ENCODE data around the gene SLC23A2. TPM values are rescaled to one million over a fixed set of nuclear protein-coding genes. Genes with fewer than 3 reads are reported as not detected.

The SLC23A2 gene
- total RNA-seq, 4 donors from 2014 or later: 17.1 to 22.9 (median 20.1) TPM

DNA sequence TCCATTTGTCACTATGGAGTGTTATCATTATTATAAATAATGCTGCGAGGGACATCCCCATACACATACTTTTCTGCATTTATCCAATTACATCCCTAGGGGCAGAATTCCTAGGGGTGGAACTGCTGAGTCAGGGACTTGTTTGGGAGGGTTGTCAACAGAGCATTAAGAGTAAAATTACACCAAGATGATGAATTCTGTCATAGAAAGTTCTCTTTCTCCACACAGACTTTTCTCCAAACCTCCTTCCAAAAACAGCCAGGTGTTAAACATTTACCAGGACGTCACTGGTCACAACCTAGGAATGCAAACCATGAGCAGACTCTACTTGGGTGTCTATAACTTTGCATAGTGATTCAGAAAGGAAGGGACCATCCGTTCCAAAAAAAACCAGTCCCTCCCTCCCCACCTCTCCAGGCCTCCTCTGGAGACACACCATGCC, 184.1 kb downstream of the SLC23A2 start:
- DNase-seq (ENCODE audit: low spot score): no peak
- no peak for TF ChIP-seq CTCF (IDR thresholded peaks at IDR 0.05)
- ATAC-seq (ENCODE audit: low FRiP score): no peak

GRCh38 chr20:4815628-4816027, 185.7 kb downstream of the SLC23A2 start:
- TF ChIP-seq CTCF (IDR thresholded peaks at IDR 0.05): no peak
- no peak for ATAC-seq (ENCODE audit: low FRiP score)
- DNase-seq (ENCODE audit: low spot score): no peak

- ATAC-seq (ENCODE audit: low FRiP score) (peak; percentile 15), DNase-seq (ENCODE audit: low spot score) (no peak)
- no peak for TF ChIP-seq CTCF (IDR thresholded peaks at IDR 0.05)
These were observed 186.5 kb downstream of the SLC23A2 start for GRCh38 chr20:4814696-4815252.

DNA sequence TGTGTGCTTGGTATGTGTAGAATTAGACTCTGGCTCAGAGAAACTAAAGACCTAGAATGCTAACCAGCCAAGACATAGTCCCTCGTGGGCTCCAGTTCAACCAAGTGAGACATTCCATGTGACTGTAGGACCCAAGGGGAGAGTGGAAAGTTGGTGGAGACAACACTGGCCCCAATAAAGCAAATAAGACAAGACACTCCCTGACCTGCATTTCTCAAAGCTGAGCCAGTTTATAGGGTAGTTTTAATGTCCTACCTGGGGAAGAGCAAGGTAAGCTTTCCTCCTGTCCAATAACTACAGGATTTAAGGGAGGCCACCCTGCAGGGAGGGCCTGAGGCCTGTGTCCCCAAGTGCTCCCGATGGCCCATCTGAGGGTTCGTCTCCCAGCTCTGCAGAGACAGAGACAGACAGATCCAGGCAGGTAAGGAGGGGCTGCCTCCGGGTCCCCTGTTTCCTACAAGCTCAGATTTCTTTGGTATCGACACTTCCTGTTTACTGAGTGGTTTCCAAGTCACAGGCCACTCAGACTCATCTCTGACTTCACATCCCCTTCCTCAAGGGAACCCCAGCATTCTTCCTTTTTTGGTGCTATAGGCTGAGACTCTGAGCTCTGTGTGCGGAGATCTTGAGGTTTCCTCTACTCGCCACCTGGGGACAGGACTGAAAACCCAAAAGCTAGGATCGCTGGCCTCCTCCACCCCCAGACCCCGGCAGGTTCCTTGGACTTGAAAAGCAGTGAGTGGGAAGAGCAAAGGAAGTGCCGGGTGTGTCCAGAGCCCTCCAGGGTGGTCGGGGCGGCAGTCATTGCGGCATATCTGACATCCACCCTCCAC, 187.2 kb downstream of the SLC23A2 start:
- TF ChIP-seq CTCF (IDR thresholded peaks at IDR 0.05): no peak
- DNase-seq (ENCODE audit: low spot score) (no peak), ATAC-seq (ENCODE audit: low FRiP score) (no peak)

DNA sequence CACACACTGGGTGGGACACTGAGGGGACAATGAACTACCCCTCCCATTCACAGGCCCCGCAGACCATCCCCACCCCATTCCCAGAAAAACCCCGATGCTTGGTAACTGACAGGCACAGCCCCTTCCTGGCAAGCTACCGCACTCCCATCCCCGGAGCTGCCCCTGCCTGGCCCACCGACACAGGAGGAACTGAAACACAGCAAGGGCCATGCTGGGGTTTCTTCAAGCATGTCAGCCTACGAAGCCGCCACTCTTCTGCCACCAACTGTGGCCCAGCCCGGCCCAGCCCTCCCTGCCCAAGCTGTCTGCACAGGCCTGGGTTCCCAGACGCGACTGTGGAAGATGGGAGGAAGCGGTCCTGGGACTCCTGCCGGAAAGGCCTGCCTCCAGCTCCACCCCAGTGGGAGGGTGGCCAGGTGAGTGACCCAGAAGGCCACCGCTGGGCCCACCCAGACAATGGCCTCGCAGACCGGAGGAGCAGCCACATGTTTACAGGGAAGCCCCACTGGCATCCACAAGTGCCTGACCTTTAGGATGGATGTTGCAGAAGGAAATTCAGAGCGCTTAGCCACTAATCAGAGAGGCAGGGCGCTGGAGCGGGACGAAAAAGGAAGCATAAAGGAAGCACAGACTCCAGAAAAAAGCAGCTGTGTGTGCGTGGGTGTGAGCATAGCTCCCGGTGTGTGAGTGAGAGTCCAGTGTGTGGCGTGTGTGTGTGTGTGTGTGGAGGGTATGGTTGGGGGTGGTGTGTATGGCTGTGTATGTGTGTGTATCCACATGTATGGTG, 188.0 kb downstream of the SLC23A2 start:
- ATAC-seq (ENCODE audit: low FRiP score): no peak
- no peak for TF ChIP-seq CTCF (IDR thresholded peaks at IDR 0.05)
- no peak for DNase-seq (ENCODE audit: low spot score)

- no peak for DNase-seq (ENCODE audit: low spot score)
- TF ChIP-seq CTCF (IDR thresholded peaks at IDR 0.05): no peak
- peak; percentile 3 for ATAC-seq (ENCODE audit: low FRiP score)
These were observed 188.7 kb downstream of the SLC23A2 start for GRCh38 chr20:4812641-4813075.
